Hematopoietic multipotent progenitor cell treated with erythropoietin and hydrocortisone succinate and interleukin-3 and kit ligand, for 8 days (in vitro differentiated cells): ENCODE measurements around the gene PRUNE2.

Source experiments
- DNase-seq: peaks from one replicate; pipeline ENCODE4 v3.0.0-alpha.2; 2015

Gene PRUNE2

GRCh38 chr9:76901801-76902200 is 4.1 kb downstream of the PRUNE2 start:
- DNase-seq, result no peak

GRCh38 chr9:76900884-76901440 is 5.0 kb downstream of the PRUNE2 start:
- DNase-seq, result no peak

GRCh38 chr9:76898786-76899185 is 7.1 kb downstream of the PRUNE2 start:
- DNase-seq, result no peak

GRCh38 chr9:76897804-76898525 is 7.9 kb downstream of the PRUNE2 start:
- DNase-seq, result no peak

- no peak for DNase-seq
Measured at GRCh38 chr9:76896035-76896434, 9.9 kb downstream of the PRUNE2 start.

- no peak for DNase-seq
Measured at GRCh38 chr9:76895186-76895585, 10.7 kb downstream of the PRUNE2 start.

GRCh38 chr9:76894198-76894597 is 11.7 kb downstream of the PRUNE2 start:
- DNase-seq, result no peak

GRCh38 chr9:76893395-76893932 is 12.4 kb downstream of the PRUNE2 start:
- no peak for DNase-seq

GRCh38 chr9:76891874-76892273 is 14.0 kb downstream of the PRUNE2 start:
- no peak for DNase-seq

- DNase-seq, result no peak
Measured at GRCh38 chr9:76891279-76891678, 14.6 kb downstream of the PRUNE2 start.

GRCh38 chr9:76887951-76888350 is 18.0 kb downstream of the PRUNE2 start:
- no peak for DNase-seq

- DNase-seq, result no peak
Measured at GRCh38 chr9:76887003-76887821, 18.7 kb downstream of the PRUNE2 start.

- no peak for DNase-seq
Measured at GRCh38 chr9:76886318-76886717, 19.6 kb downstream of the PRUNE2 start.

GRCh38 chr9:76884823-76885222 is 21.1 kb downstream of the PRUNE2 start:
- no peak for DNase-seq

- no peak for DNase-seq
Measured at GRCh38 chr9:76883341-76883855, 22.5 kb downstream of the PRUNE2 start.

- no peak for DNase-seq
Measured at GRCh38 chr9:76882686-76883085, 23.2 kb downstream of the PRUNE2 start.

GRCh38 chr9:76880210-76880609 is 25.7 kb downstream of the PRUNE2 start:
- DNase-seq, result no peak

- DNase-seq, result no peak
Measured at GRCh38 chr9:76878933-76879332, 27.0 kb downstream of the PRUNE2 start.

- DNase-seq, result no peak
Measured at GRCh38 chr9:76877961-76878360, 28.0 kb downstream of the PRUNE2 start.

GRCh38 chr9:76876098-76876497 is 29.8 kb downstream of the PRUNE2 start:
- no peak for DNase-seq

GRCh38 chr9:76873821-76874220 is 32.1 kb downstream of the PRUNE2 start:
- DNase-seq, result no peak

- DNase-seq, result no peak
Measured at GRCh38 chr9:76873056-76873792, 32.7 kb downstream of the PRUNE2 start.

GRCh38 chr9:76868897-76869296 is 37.0 kb downstream of the PRUNE2 start:
- DNase-seq, result no peak
